Liver (tissue), 9 donors: ENCODE data around the gene EXOC6B. TPM values are rescaled to one million over a fixed set of nuclear protein-coding genes. Genes with fewer than 3 reads are reported as not detected.

Experiments used
- DNase-seq: peaks from one replicate; pipeline ENCODE4 v3.0.0-alpha.2; 2017; ENCODE audit warnings: low spot score
- H3K27ac ChIP-seq, 2 donors: one replicate each; pipeline ENCODE4 v1.7.0; 2013; ENCODE audit warnings: inconsistent platforms in 2 of 2, low read length in 2 of 2, control low read depth in 1 of 2, low read depth in 1 of 2, mild to moderate bottlenecking in 1 of 2
- H3K27me3 ChIP-seq, 4 donors: one replicate each; pipeline versions ENCODE4 v1.6.1 to v1.7.0; 2013; ENCODE audit warnings: low read length in 3 of 4, inconsistent platforms in 1 of 4, mild to moderate bottlenecking in 1 of 4, moderate library complexity in 1 of 4; ENCODE audit not compliant: control insufficient read depth in 4 of 4, insufficient read depth in 4 of 4
- H3K36me3 ChIP-seq, 4 donors: one replicate each; pipeline versions ENCODE4 v1.6.1 to v1.7.0; 2013; ENCODE audit warnings: low read length in 3 of 4, mild to moderate bottlenecking in 3 of 4, low read depth in 1 of 4, moderate library complexity in 1 of 4; ENCODE audit not compliant: control insufficient read depth in 4 of 4, insufficient read depth in 3 of 4
- H3K4me1 ChIP-seq, 4 donors: one replicate each; pipeline versions ENCODE4 v1.6.1 to v1.7.0; 2013; ENCODE audit warnings: low read length in 3 of 4, mild to moderate bottlenecking in 3 of 4, moderate library complexity in 1 of 4; ENCODE audit not compliant: control insufficient read depth in 4 of 4, insufficient read depth in 4 of 4
- H3K4me3 ChIP-seq, 3 donors: one replicate each; pipeline versions ENCODE4 v1.6.1 to v1.7.0; 2013; ENCODE audit warnings: low read length in 3 of 3, control low read depth in 1 of 3, low read depth in 1 of 3, mild to moderate bottlenecking in 1 of 3
- H3K9ac ChIP-seq, 2 donors: one replicate each; pipeline ENCODE4 v1.7.0; 2013; ENCODE audit warnings: low read length in 2 of 2, mild to moderate bottlenecking in 2 of 2, moderate library complexity in 2 of 2, control low read depth in 1 of 2, low read depth in 1 of 2
- H3K9me3 ChIP-seq, 4 donors: one replicate each; pipeline versions ENCODE4 v1.6.1 to v1.7.0; 2013; ENCODE audit warnings: low read length in 3 of 4; ENCODE audit not compliant: control insufficient read depth in 4 of 4
- ATF3 ChIP-seq: IDR thresholded peaks from 2 replicates; pipeline ENCODE4 v1.6.1; 2016; ENCODE audit warnings: antibody characterized with exemption
- CTCF ChIP-seq: fragments of 150-350 bp; IDR thresholded peaks from 2 replicates; pipeline ENCODE4 v1.5.1; 2017; ENCODE audit warnings: improper control_type of control experiment, low read depth, low read length; ENCODE audit not compliant: missing input control
- EGR1 ChIP-seq, 2 donors: IDR thresholded peaks; 2 replicates each; pipeline ENCODE4 v1.6.1; 2016 to 2018; ENCODE audit warnings: antibody characterized with exemption in 2 of 2, low read depth in 2 of 2
- FOXA1 ChIP-seq: IDR thresholded peaks from 2 replicates; pipeline ENCODE4 v1.6.1; 2016; ENCODE audit warnings: antibody characterized with exemption
- FOXA2 ChIP-seq: IDR thresholded peaks from 2 replicates; pipeline ENCODE4 v1.6.1; 2016; ENCODE audit warnings: antibody characterized with exemption
- GABPA ChIP-seq, 2 donors: IDR thresholded peaks in 1 of 2; conservative IDR thresholded peaks in 1 of 2; 2 replicates each; pipeline ENCODE4 v1.6.1; 2016; ENCODE audit warnings: antibody characterized with exemption in 2 of 2, mild to moderate bottlenecking in 1 of 2, moderate library complexity in 1 of 2
- HNF4A ChIP-seq, 2 donors: conservative IDR thresholded peaks; 2 replicates each; pipeline ENCODE4 v1.6.1; 2016; ENCODE audit warnings: antibody characterized with exemption in 2 of 2, mild to moderate bottlenecking in 2 of 2
- HNF4G ChIP-seq: IDR thresholded peaks from 2 replicates; pipeline ENCODE4 v1.6.1; 2016; ENCODE audit warnings: antibody characterized with exemption
- JUND ChIP-seq, 2 donors: IDR thresholded peaks; 2 replicates each; pipeline ENCODE4 v1.6.1; 2016; ENCODE audit warnings: antibody characterized with exemption in 2 of 2
- MAX ChIP-seq: IDR thresholded peaks from 2 replicates; pipeline ENCODE4 v1.6.1; 2016; ENCODE audit warnings: antibody characterized with exemption
- NR2F2 ChIP-seq: IDR thresholded peaks from 2 replicates; pipeline ENCODE4 v1.6.1; 2016; ENCODE audit warnings: antibody characterized with exemption
- RAD21 ChIP-seq, 2 donors: IDR thresholded peaks; 2 replicates each; pipeline ENCODE4 v1.6.1; 2016; ENCODE audit warnings: antibody characterized with exemption in 2 of 2, mild to moderate bottlenecking in 2 of 2
- REST ChIP-seq: IDR thresholded peaks from 2 replicates; pipeline ENCODE4 v1.6.1; 2016; ENCODE audit warnings: antibody characterized with exemption, mild to moderate bottlenecking
- RXRA ChIP-seq, 2 donors: IDR thresholded peaks; 2 replicates each; pipeline ENCODE4 v1.6.1; 2017 to 2018; ENCODE audit warnings: antibody characterized with exemption in 2 of 2, mild to moderate bottlenecking in 1 of 2
- SP1 ChIP-seq: IDR thresholded peaks from 2 replicates; pipeline ENCODE4 v1.6.1; 2018; ENCODE audit warnings: antibody characterized with exemption, mild to moderate bottlenecking
- TAF1 ChIP-seq: conservative IDR thresholded peaks from 2 replicates; pipeline ENCODE4 v1.6.1; 2016; ENCODE audit warnings: antibody characterized with exemption, mild to moderate bottlenecking
- YY1 ChIP-seq: IDR thresholded peaks from 2 replicates; pipeline ENCODE4 v1.6.1; 2016; ENCODE audit warnings: antibody characterized with exemption, mild to moderate bottlenecking
- ZBTB33 ChIP-seq: IDR thresholded peaks from 2 replicates; pipeline ENCODE4 v1.6.1; 2016; ENCODE audit warnings: antibody characterized with exemption
- WGBS: extraction: QIAGEN DNeasy Blood & Tissue Kit; methylation state at CpG from one replicate; pipeline ENCODE4 v1.1.7; 2013; 5-methylcytosine and 5-hydroxymethylcytosine counted together
- polyA plus RNA-seq, 2 donors: library from polyadenylated mRNA; stranded (reverse) in 1 of 2; unstranded in 1 of 2; fragments of 200-250 nt in 1 of 2; fragments of >200 nt in 1 of 2; fragmentation: Nextera tagmentation in 1 of 2; extraction: Ambion mirVana in 1 of 2; gene quantifications; one replicate each; pipeline versions ENCODE4 v1.2.1 to v1.2.3, GENCODE V29; 2013 to 2015
- total RNA-seq, 2 donors: library from RNA; depleted of rRNA; stranded (reverse); fragments of >200 nt; gene quantifications; one replicate each; pipeline ENCODE4 v1.2.3, GENCODE V29; 2014
- donor health status: healthy.
- donor health status: healthy.
- donor health status: healthy.
- donor health status: healthy.
- donor health status: healthy.

EXOC6B gene
- total and polyA plus RNA-seq, 4 donors: 1.7 to 9.5 (median 5.5) TPM

- Histone ChIP-seq H3K27me3 (no peaks in the 10 kb centered on the region), H3K9ac (no peak overlapping the region), H3K4me3 (no peak overlapping the region), H3K27ac (no peak overlapping the region), H3K4me1 (no peaks in the 10 kb centered on the region), H3K9me3 (no peaks in the 10 kb centered on the region), H3K36me3 (no peaks in the 10 kb centered on the region)
- no peak for DNase-seq
- TF ChIP-seq ZBTB33: no peak
- no peak for TF ChIP-seq HNF4G
- TF ChIP-seq FOXA2: no peak
- TF ChIP-seq RAD21 (IDR thresholded peaks at IDR 0.05): no peak
- TF ChIP-seq JUND (IDR thresholded peaks at IDR 0.05): no peak
- no peak for TF ChIP-seq YY1
- no peak for TF ChIP-seq HNF4A (conservative IDR thresholded peaks at IDR 0.05)
- TF ChIP-seq NR2F2: no peak
- TF ChIP-seq ATF3: no peak
- TF ChIP-seq SP1: no peak
- no peak for TF ChIP-seq CTCF
- TF ChIP-seq EGR1 (IDR thresholded peaks at IDR 0.05; ENCODE audit: low read depth in 2 of 2): no peak
- no peak for TF ChIP-seq REST
- TF ChIP-seq FOXA1: no peak
- TF ChIP-seq MAX: no peak
- no peak for TF ChIP-seq TAF1
- TF ChIP-seq GABPA (IDR thresholded peaks at IDR 0.05 in 1 of 2, conservative IDR thresholded peaks at IDR 0.05 in 1 of 2): no peak
- TF ChIP-seq RXRA (IDR thresholded peaks at IDR 0.05): no peak
- WGBS: 84% methylated on average over 1 of the region's 1 CpG
Measured at GRCh38 chr2:72788756-72789155, 37.1 kb downstream of the EXOC6B start.

GRCh38 chr2:72785517-72785916, 40.3 kb downstream of the EXOC6B start:
- WGBS: 88% methylated on average over 1 of the region's 1 CpG
- no peak overlapping the region for H3K27ac ChIP-seq
- H3K27me3 ChIP-seq: no peaks in the 10 kb centered on the region
- H3K9me3 ChIP-seq: no peaks in the 10 kb centered on the region
- H3K36me3 ChIP-seq: no peaks in the 10 kb centered on the region
- no peak for DNase-seq
- H3K9ac ChIP-seq: no peak overlapping the region
- no peaks in the 10 kb centered on the region for H3K4me1 ChIP-seq
- no peak overlapping the region for H3K4me3 ChIP-seq
- TF ChIP-seq ATF3 (no peak), EGR1 (IDR thresholded peaks at IDR 0.05; ENCODE audit: low read depth in 2 of 2) (no peak), RAD21 (IDR thresholded peaks at IDR 0.05) (no peak), HNF4A (conservative IDR thresholded peaks at IDR 0.05) (no peak), FOXA1 (no peak), MAX (no peak), NR2F2 (no peak), YY1 (no peak), SP1 (no peak), FOXA2 (no peak), GABPA (IDR thresholded peaks at IDR 0.05 in 1 of 2, conservative IDR thresholded peaks at IDR 0.05 in 1 of 2) (no peak), REST (no peak)
